Body of pancreas (tissue), 4 donors: ENCODE data around the gene PCDHGB7. TPM values are rescaled to one million over a fixed set of nuclear protein-coding genes. Genes with fewer than 3 reads are reported as not detected.
"Not testable (repeated sequence)": the region's sequence is repeated elsewhere in the genome, so short reads cannot be mapped to it uniquely, and the experiment has no call there.

ENCODE experiments used
- ATAC-seq: fragments of 150-250 bp; one replicate; pipeline ENCODE4 v1.9.1; 2016
- DNase-seq, 4 donors: peaks; one replicate each; pipeline ENCODE4 v3.0.0-alpha.2; 2019
- H3K27ac ChIP-seq, 4 donors: fragments of 200-600 bp; sonication (generic); 1 replicate in 3 of 4; 2 replicates in 1 of 4; pipeline versions ENCODE4 v1.5.1 to v1.6.1; 2016 to 2019; ENCODE audit warnings: mild to moderate bottlenecking in 1 of 4, mixed read lengths in 1 of 4, moderate library complexity in 1 of 4
- H3K27me3 ChIP-seq, 2 donors: fragments of 200-600 bp; sonication (generic); one replicate each; pipeline ENCODE4 v1.6.0; 2016; ENCODE audit warnings: mild to moderate bottlenecking in 1 of 2
- H3K36me3 ChIP-seq, 2 donors: fragments of 200-600 bp; sonication (generic); replicated peaks in 1 of 2; 2 replicates each; pipeline ENCODE4 v1.5.1; 2016; ENCODE audit warnings: low read depth in 2 of 2; ENCODE audit not compliant: insufficient read depth in 1 of 2
- H3K4me1 ChIP-seq: fragments of 200-600 bp; sonication (generic); one replicate; pipeline ENCODE4 v1.6.0; 2016
- H3K4me3 ChIP-seq, 2 donors: fragments of 200-600 bp; sonication (generic); 1 replicate in 1 of 2; 2 replicates in 1 of 2; pipeline ENCODE4 v1.5.1; 2016 to 2019
- H3K9me3 ChIP-seq, 3 donors: fragments of 200-600 bp; sonication (generic); 1 replicate in 2 of 3; 2 replicates in 1 of 3; pipeline ENCODE4 v1.5.1; 2016
- POLR2A ChIP-seq, 3 donors: fragments of 450-650 bp; IDR thresholded peaks; one replicate each; pipeline ENCODE4 v1.6.1; 2016; ENCODE audit warnings: antibody characterized with exemption in 3 of 3, mild to moderate bottlenecking in 2 of 3
- WGBS, 2 donors: methylation state at CpG; one replicate each; pipeline ENCODE4 v1.1.5; 2017; 5-methylcytosine and 5-hydroxymethylcytosine counted together
- intact Hi-C: fragments of 100-400 bp; cut with DNase I; formaldehyde crosslinking; loops from one replicate; pipeline ENCODE4 v1.15.1; 2023
- total RNA-seq, 2 donors: library from RNA; depleted of rRNA; stranded (reverse); fragments of >200 nt; gene quantifications; one replicate each; pipeline ENCODE4 v1.1.0, GENCODE V29; 2016
- TF ChIP-seq, protein P1 (sequence below), 7 experiments: fragments of 450-650 bp in 4 of 7; fragments of 200-600 bp in 3 of 7; sonication (generic) in 3 of 7; IDR thresholded peaks; one replicate each; pipeline ENCODE4 v1.5.1; 2016 to 2019; ENCODE audit warnings: antibody characterized with exemption in 7 of 7

Gene PCDHGB7
- total RNA-seq, 2 donors from 2014 or later: 7.0 to 7.9 TPM

DNA sequence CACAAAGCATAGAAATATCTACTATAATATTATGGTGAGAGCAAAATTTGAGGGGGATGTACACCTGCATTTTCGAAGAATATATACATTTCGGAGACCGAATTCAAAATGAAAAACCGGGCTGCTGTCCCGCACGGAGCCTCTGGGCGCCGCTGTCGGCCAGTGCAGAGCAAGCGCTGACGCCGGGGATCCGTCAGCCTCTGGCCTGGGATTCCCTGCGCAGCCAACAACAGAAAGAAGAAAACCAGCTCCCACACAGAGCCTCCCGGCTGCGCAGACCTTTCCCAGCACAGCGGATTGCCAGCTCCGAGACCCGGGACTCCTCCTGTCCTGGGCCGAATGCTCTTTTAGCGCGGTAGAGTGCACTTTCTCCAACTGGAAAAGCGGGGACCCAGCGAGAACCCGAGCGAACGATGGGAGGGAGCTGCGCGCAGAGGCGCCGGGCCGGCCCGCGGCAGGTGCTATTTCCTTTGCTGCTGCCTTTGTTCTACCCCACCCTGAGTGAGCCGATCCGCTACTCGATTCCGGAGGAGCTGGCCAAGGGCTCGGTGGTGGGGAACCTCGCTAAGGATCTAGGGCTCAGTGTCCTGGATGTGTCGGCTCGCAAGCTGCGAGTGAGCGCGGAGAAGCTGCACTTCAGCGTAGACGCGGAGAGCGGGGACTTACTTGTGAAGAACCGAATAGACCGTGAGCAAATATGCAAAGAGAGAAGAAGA, 9.5 kb upstream of the PCDHGB7 start, which contains the start of gene PCDHGB6:
Gene PCDHGB6 (plus strand): TSS at position 232 of the 716 bp plus-strand sequence. CDS start 182 bp downstream, at position 414.
- H3K27ac ChIP-seq, H3K4me3 ChIP-seq, H3K4me1 ChIP-seq, intact Hi-C loops, H3K27me3 ChIP-seq, H3K36me3 ChIP-seq: not testable (repeated sequence)
- peaks cover 0 to 77% (median 11%) of the 10 kb centered on the region in 3 donors for H3K9me3 ChIP-seq
- TF ChIP-seq, protein P1, sequence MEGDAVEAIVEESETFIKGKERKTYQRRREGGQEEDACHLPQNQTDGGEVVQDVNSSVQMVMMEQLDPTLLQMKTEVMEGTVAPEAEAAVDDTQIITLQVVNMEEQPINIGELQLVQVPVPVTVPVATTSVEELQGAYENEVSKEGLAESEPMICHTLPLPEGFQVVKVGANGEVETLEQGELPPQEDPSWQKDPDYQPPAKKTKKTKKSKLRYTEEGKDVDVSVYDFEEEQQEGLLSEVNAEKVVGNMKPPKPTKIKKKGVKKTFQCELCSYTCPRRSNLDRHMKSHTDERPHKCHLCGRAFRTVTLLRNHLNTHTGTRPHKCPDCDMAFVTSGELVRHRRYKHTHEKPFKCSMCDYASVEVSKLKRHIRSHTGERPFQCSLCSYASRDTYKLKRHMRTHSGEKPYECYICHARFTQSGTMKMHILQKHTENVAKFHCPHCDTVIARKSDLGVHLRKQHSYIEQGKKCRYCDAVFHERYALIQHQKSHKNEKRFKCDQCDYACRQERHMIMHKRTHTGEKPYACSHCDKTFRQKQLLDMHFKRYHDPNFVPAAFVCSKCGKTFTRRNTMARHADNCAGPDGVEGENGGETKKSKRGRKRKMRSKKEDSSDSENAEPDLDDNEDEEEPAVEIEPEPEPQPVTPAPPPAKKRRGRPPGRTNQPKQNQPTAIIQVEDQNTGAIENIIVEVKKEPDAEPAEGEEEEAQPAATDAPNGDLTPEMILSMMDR (IDR thresholded peaks at IDR 0.05): peak in 5 of 7 experiments; percentile 37 to 55 (median 45)
- 9 to 17% methylated on average over 31 to 49 of the region's 51 CpGs for WGBS, 2 donors
- peak; percentile 27 to 56 (median 34) for DNase-seq
- ATAC-seq: peak; percentile 73

DNA sequence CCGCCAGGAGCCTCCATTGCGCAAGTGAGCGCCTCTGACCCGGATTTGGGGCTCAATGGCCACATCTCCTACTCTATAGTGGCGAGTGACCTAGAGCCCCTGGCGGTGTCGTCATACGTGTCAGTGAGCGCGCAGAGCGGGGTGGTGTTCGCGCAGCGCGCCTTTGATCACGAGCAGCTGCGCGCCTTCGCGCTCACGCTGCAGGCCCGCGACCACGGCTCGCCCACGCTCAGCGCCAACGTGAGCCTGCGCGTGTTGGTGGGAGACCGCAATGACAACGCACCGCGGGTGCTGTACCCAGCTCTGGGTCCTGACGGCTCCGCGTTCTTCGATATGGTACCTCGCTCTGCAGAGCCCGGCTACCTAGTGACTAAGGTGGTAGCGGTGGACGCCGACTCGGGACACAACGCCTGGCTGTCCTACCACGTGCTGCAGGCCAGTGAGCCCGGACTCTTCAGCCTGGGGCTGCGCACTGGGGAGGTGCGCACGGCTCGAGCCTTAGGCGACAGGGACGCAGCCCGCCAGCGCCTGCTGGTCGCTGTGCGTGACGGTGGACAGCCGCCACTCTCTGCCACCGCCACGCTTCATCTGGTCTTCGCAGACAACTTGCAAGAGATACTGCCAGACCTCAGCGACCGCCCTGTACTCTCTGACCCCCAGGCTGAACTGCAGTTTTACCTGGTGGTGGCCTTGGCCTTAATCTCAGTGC, 7.7 kb upstream of the PCDHGB7 start:
- Histone ChIP-seq H3K27me3 (no peaks in the 10 kb centered on the region), H3K27ac (no peak overlapping the region), H3K9me3 (peaks cover 0 to 77% (median 9%) of the 10 kb centered on the region in 3 donors), H3K4me3 (no peak overlapping the region), H3K36me3 (no peaks in the 10 kb centered on the region), H3K4me1 (no peaks in the 10 kb centered on the region)
- intact Hi-C loops: loop anchor here (10.0 kb wide), 1 partner anchor 105 kb away; no protein-coding TSS in a partner anchor
- DNase-seq (no peak), ATAC-seq (no peak)
- TF ChIP-seq POLR2A (IDR thresholded peaks at IDR 0.05): no peak
- 20 to 33% methylated on average over 6 to 62 of the region's 64 CpGs for WGBS, 2 donors

DNA sequence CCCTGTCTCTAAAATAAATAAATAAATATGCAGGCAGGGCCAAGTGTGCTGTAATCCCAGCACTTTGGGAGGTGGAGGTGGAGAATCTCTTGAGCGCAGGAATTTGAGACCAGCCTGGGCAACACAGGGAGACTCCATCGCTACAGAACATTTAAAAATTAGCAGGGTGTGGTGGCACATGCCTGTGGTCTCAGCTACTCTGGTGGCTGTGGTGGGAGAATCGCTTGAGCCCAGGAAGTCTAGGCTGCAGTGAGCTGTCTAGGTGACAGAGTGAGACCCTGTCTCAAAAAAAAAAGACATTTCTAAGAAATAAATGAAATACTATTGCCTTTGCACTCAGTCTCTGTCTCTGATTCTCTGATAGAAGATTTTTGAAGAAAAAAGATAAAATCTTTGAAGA, 5.9 kb upstream of the PCDHGB7 start:
- intact Hi-C loops: loop anchor here (10.0 kb wide), 1 partner anchor 103 kb away; no protein-coding TSS in a partner anchor
- H3K4me1 ChIP-seq: no peaks in the 10 kb centered on the region
- H3K36me3 ChIP-seq: no peaks in the 10 kb centered on the region
- no peak overlapping the region for H3K27ac ChIP-seq
- H3K9me3 ChIP-seq: peaks cover 0 to 68% (median 5%) of the 10 kb centered on the region in 3 donors
- no peak for DNase-seq
- no peaks in the 10 kb centered on the region for H3K27me3 ChIP-seq
- WGBS, 2 donors: 61 to 66% methylated on average over 3 of the region's 3 CpGs
- TF ChIP-seq, protein P1 (IDR thresholded peaks at IDR 0.05): no peak
- no peak overlapping the region for H3K4me3 ChIP-seq
- ATAC-seq: no peak

DNA sequence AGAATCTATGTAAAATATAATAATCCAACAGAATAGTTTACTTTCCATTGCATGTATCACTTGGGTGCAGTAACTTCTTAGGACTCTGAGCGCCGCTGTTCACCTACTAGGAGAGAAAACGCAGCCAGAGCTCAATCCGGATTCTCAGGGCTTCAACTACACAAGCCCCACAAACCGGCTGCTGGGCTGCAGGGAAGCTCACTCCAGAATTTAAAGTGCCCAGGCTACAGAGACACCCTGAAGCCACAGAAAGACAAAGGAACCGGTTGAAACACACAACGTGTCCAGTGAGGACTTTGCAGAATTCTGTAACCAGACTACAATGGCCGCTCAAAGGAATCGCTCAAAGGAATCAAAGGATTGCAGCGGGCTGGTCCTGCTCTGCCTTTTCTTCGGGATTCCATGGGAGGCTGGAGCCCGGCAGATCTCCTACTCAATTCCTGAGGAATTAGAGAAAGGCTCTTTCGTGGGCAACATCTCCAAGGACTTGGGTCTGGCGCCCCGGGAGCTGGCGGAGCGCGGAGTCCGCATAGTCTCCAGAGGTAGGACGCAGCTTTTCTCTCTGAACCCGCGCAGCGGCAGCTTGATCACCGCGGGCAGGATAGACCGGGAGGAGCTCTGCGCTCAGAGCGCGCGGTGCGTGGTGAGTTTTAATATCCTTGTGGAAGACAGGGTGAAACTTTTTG, 4.5 kb upstream of the PCDHGB7 start, which contains the start of gene PCDHGA10:
Gene PCDHGA10 (plus strand): TSS at position 134 of the 686 bp plus-strand sequence. CDS start 189 bp downstream, at position 323.
- 19 to 24% methylated on average over 31 of the region's 31 CpGs for WGBS, 2 donors
- no peak for ATAC-seq

More for the DNA sequence above, 4.5 kb upstream of the PCDHGB7 start, which contains the start of gene PCDHGA10:
- DNase-seq: peak in 3 of 4 donors; percentile 40 to 54 (median 40)
- Histone ChIP-seq H3K4me1 (no peaks in the 10 kb centered on the region), H3K27me3 (no peaks in the 10 kb centered on the region), H3K9me3 (peaks cover 0 to 67% (median 7%) of the 10 kb centered on the region in 3 donors), H3K4me3 (no peak within 1 kb of the TSS), H3K36me3 (no peaks in the 10 kb centered on the region), H3K27ac (no peak within 1 kb of the TSS)
- no peak for TF ChIP-seq POLR2A (IDR thresholded peaks at IDR 0.05)
- TF ChIP-seq, protein P1 (IDR thresholded peaks at IDR 0.05): peak in 4 of 7 experiments; percentile 16 to 43 (median 32)
- intact Hi-C loops: loop anchor here (10.0 kb wide), 1 partner anchor 102 kb away; no protein-coding TSS in a partner anchor
